Ishikawa (cell line): ENCODE results near the gene GDPD5.

Source experiments
- CEBPB ChIP-seq: IDR thresholded peaks from 2 replicates; pipeline ENCODE4 v1.6.1; 2012
- EGR1 ChIP-seq: IDR thresholded peaks from 2 replicates; pipeline ENCODE4 v1.6.1; 2012
- EP300 ChIP-seq: IDR thresholded peaks from 2 replicates; pipeline ENCODE4 v1.6.1; 2012; ENCODE audit warnings: borderline replicate concordance
- FOXM1 ChIP-seq: IDR thresholded peaks from 2 replicates; pipeline ENCODE4 v1.6.1; 2012; ENCODE audit warnings: low read depth, borderline replicate concordance
- NFIC ChIP-seq: IDR thresholded peaks from 2 replicates; pipeline ENCODE4 v1.6.1; 2012

- no peak for TF ChIP-seq FOXM1
- TF ChIP-seq CEBPB = no peak
- TF ChIP-seq EGR1 = no peak
- TF ChIP-seq EP300 = no peak
- no peak for TF ChIP-seq NFIC
Measured at GRCh38 chr11:75473684-75474083, 52.1 kb downstream of the GDPD5 start.
